Activated CD4-positive, alpha-beta T cell treated with anti-CD3 and anti-CD28 coated beads for 36 hours (primary cell): ENCODE data around the gene ZBED3. TPM values are rescaled to one million over a fixed set of nuclear protein-coding genes. Genes with fewer than 3 reads are reported as not detected.

ENCODE experiments used
- ATAC-seq: fragments of 200-7000 bp; cut with Tn5 transposase; one replicate; pipeline ENCODE4 v1.10.0; 2021; ENCODE audit warnings: mild to moderate bottlenecking, moderate library complexity
- CTCF ChIA-PET: fragments of 350-600 bp; sonication (Branson Sonifier 250); formaldehyde crosslinking; loops from one replicate; lab custom pipeline; 2021; ENCODE audit warnings: antibody characterized with exemption; lab: Charles Lee
- POLR2A ChIA-PET: fragments of 350-600 bp; sonication (Branson Sonifier 250); formaldehyde crosslinking; loops from one replicate; lab custom pipeline; 2021; ENCODE audit warnings: antibody characterized with exemption, inconsistent platforms; lab: Charles Lee
- DNase-seq: peaks from one replicate; pipeline ENCODE4 v3.0.0-alpha.2; 2020
- H3K27ac Mint-ChIP-seq: one replicate; pipeline ENCODE4 v1.8.0; 2021; ENCODE audit warnings: mixed read lengths
- H3K27me3 Mint-ChIP-seq: one replicate; pipeline ENCODE4 v1.8.0; 2021; ENCODE audit warnings: mixed read lengths
- H3K36me3 Mint-ChIP-seq: one replicate; pipeline ENCODE4 v1.8.0; 2021; ENCODE audit warnings: low read depth, mixed read lengths
- H3K4me1 Mint-ChIP-seq: one replicate; pipeline ENCODE4 v1.8.0; 2021; ENCODE audit warnings: mixed read lengths
- H3K4me3 Mint-ChIP-seq: one replicate; pipeline ENCODE4 v1.8.0; 2021; ENCODE audit warnings: mild to moderate bottlenecking, moderate library complexity, mixed read lengths
- H3K9me3 Mint-ChIP-seq: one replicate; pipeline ENCODE4 v1.8.0; 2021; ENCODE audit warnings: low read depth, mixed read lengths
- intact Hi-C, 2 experiments: fragments of 100-400 bp; cut with DNase I in 1 of 2; cut with micrococcal nuclease in 1 of 2; formaldehyde crosslinking; loops; one replicate each; pipeline versions ENCODE4 v1.14.2 to v1.15.1; 2022 to 2024; cut with DNase I, micrococcal nuclease
- total RNA-seq, 2 experiments: library from RNA; stranded (reverse); gene quantifications; one replicate each; pipeline ENCODE4 v1.2.3, GENCODE V29; 2021

ZBED3 gene
- total RNA-seq, 2 experiments from 2014 or later: 2.2 to 2.9 TPM

- Mint-ChIP-seq H3K9me3 (peaks cover 10% of the 10 kb centered on the region), H3K27ac (no peak overlapping the region)
- no peak for ATAC-seq
Observed at GRCh38 chr5:77033338-77033737, 53.7 kb downstream of the ZBED3 start.

GRCh38 chr5:77032635-77033034 lies 54.5 kb downstream of the ZBED3 start:
- DNase-seq: no peak
- POLR2A ChIA-PET: no interaction called here
- H3K27ac Mint-ChIP-seq: no peak overlapping the region
- peaks cover 49% of the 10 kb centered on the region for H3K36me3 Mint-ChIP-seq
- intact Hi-C loops: loop anchor here (5.0 kb wide), 5 partner anchors 45 to 1315 kb away; partner anchors contain the start of genes IQGAP2 (in 1 of the 2), POC5 (in 1 of the 2) and ZBED3 (in 1 of the 2)
- H3K4me1 Mint-ChIP-seq: peaks cover 30% of the 10 kb centered on the region
- H3K27me3 Mint-ChIP-seq: no peaks in the 10 kb centered on the region
- H3K4me3 Mint-ChIP-seq: no peak overlapping the region
- no peak for ATAC-seq
- CTCF ChIA-PET: interaction anchor here (0.8 kb wide), 1 partner anchor 41 kb away, joined by 3 read pairs; no protein-coding TSS in a partner anchor
- peaks cover 13% of the 10 kb centered on the region for H3K9me3 Mint-ChIP-seq

More at GRCh38 chr5:77033338-77033737, 53.7 kb downstream of the ZBED3 start:
- CTCF ChIA-PET: interaction anchor here (0.8 kb wide), 1 partner anchor 21 kb away, joined by 3 read pairs; no protein-coding TSS in a partner anchor
- Mint-ChIP-seq H3K36me3 (peaks cover 48% of the 10 kb centered on the region), H3K4me3 (no peak overlapping the region), H3K4me1 (peaks cover 30% of the 10 kb centered on the region), H3K27me3 (no peaks in the 10 kb centered on the region)
- POLR2A ChIA-PET: no interaction called here
- no peak for DNase-seq
- intact Hi-C loops: loop anchor here (5.0 kb wide), 5 partner anchors 44 to 1316 kb away; partner anchors contain the start of genes IQGAP2 (in 1 of the 2), POC5 (in 1 of the 2) and ZBED3 (in 1 of the 2)

GRCh38 chr5:77031891-77032290 lies 55.2 kb downstream of the ZBED3 start:
- Mint-ChIP-seq H3K9me3 (peaks cover 13% of the 10 kb centered on the region), H3K4me3 (peak overlapping the region; percentile 87), H3K4me1 (peaks cover 30% of the 10 kb centered on the region), H3K36me3 (peaks cover 45% of the 10 kb centered on the region), H3K27me3 (no peaks in the 10 kb centered on the region), H3K27ac (peak overlapping the region; percentile 94)
- ChIA-PET CTCF (interaction anchor here (0.8 to 2.7 kb wide), 3 partner anchors 42 to 55 kb away, joined by 3 to 16 read pairs (median 9); partner anchors contain the start of gene ZBED3), POLR2A (no interaction called here)
- intact Hi-C loops: loop anchor here (2.0 to 5.0 kb wide), 7 partner anchors 45 to 1315 kb away; partner anchors contain the start of genes ZBED3 (in 2 of the 2), IQGAP2 (in 1 of the 2), POC5 (in 1 of the 2) and TBCA (in 1 of the 2)
- no peak for DNase-seq
- ATAC-seq: no peak

GRCh38 chr5:77030097-77031071 lies 56.7 kb downstream of the ZBED3 start, which contains the start of gene AGGF1:
TSS of gene AGGF1 (plus strand) at chr5:77030404. CDS start at chr5:77030767, 363 bp downstream.
- Mint-ChIP-seq H3K4me1 (peaks cover 30% of the 10 kb centered on the region), H3K27ac (peak within 1 kb of the TSS; percentile 94), H3K4me3 (peak within 1 kb of the TSS; percentile 87), H3K36me3 (peaks cover 33% of the 10 kb centered on the region), H3K27me3 (no peaks in the 10 kb centered on the region), H3K9me3 (peaks cover 13% of the 10 kb centered on the region)
- ChIA-PET POLR2A (interaction anchor here (0.7 to 0.9 kb wide), 2 partner anchors 37 to 483 kb away, joined by 3 to 4 read pairs; no protein-coding TSS in a partner anchor), CTCF (interaction anchor here (0.8 to 2.7 kb wide), 5 partner anchors 16 to 163 kb away, joined by 3 to 16 read pairs (median 5); partner anchors contain the start of gene ZBED3)
- ATAC-seq (peak; percentile 98), DNase-seq (peak; percentile 96)
- intact Hi-C loops: loop anchor here (1.0 to 5.0 kb wide), 9 partner anchors 47 to 1954 kb away; partner anchors contain the start of genes ZBED3 (in 2 of the 2), IQGAP2 (in 1 of the 2), POC5 (in 1 of the 2) and TBCA (in 1 of the 2)

GRCh38 chr5:77029376-77029885 lies 57.7 kb downstream of the ZBED3 start:
- POLR2A ChIA-PET: interaction anchor here (0.9 kb wide), 1 partner anchor 482 kb away, joined by 4 read pairs; no protein-coding TSS in a partner anchor
- CTCF ChIA-PET: interaction anchor here (1.1 to 2.7 kb wide), 4 partner anchors 48 to 162 kb away, joined by 3 to 16 read pairs (median 7); partner anchors contain the start of gene ZBED3
- Mint-ChIP-seq H3K27me3 (no peaks in the 10 kb centered on the region), H3K9me3 (peaks cover 13% of the 10 kb centered on the region), H3K4me1 (peaks cover 26% of the 10 kb centered on the region), H3K36me3 (peaks cover 25% of the 10 kb centered on the region), H3K27ac (peak overlapping the region; percentile 94), H3K4me3 (peak overlapping the region; percentile 87)
- intact Hi-C loops: no loop called here
- ATAC-seq (no peak), DNase-seq (no peak)

- intact Hi-C loops: no loop called here
- H3K4me3 Mint-ChIP-seq: no peak overlapping the region
- no peak for ATAC-seq
- peaks cover 13% of the 10 kb centered on the region for H3K9me3 Mint-ChIP-seq
- peak overlapping the region; percentile 34 for H3K27ac Mint-ChIP-seq
- H3K36me3 Mint-ChIP-seq: peaks cover 25% of the 10 kb centered on the region
- no peak for DNase-seq
- CTCF ChIA-PET: no interaction called here
- POLR2A ChIA-PET: no interaction called here
- no peaks in the 10 kb centered on the region for H3K27me3 Mint-ChIP-seq
- H3K4me1 Mint-ChIP-seq: peaks cover 26% of the 10 kb centered on the region
Observed at GRCh38 chr5:77028631-77029375, 58.3 kb downstream of the ZBED3 start.

GRCh38 chr5:77024490-77024889 lies 62.6 kb downstream of the ZBED3 start:
- Mint-ChIP-seq H3K4me3 (no peak overlapping the region), H3K27ac (no peak overlapping the region), H3K4me1 (peaks cover 1% of the 10 kb centered on the region), H3K27me3 (peaks cover 7% of the 10 kb centered on the region), H3K9me3 (peaks cover 13% of the 10 kb centered on the region), H3K36me3 (peaks cover 12% of the 10 kb centered on the region)
- POLR2A ChIA-PET: no interaction called here
- DNase-seq: no peak
- CTCF ChIA-PET: interaction anchor here (0.7 to 1.3 kb wide), 2 partner anchors 37 to 53 kb away, joined by 3 read pairs; no protein-coding TSS in a partner anchor
- intact Hi-C loops: no loop called here
- no peak for ATAC-seq

GRCh38 chr5:77022511-77023417 lies 64.3 kb downstream of the ZBED3 start:
- no peak for ATAC-seq

More at GRCh38 chr5:77022511-77023417, 64.3 kb downstream of the ZBED3 start:
- CTCF ChIA-PET: interaction anchor here (0.7 kb wide), 1 partner anchor 30 kb away, joined by 4 read pairs; no protein-coding TSS in a partner anchor
- Mint-ChIP-seq H3K4me1 (no peaks in the 10 kb centered on the region), H3K9me3 (no peaks in the 10 kb centered on the region), H3K27ac (no peak overlapping the region), H3K27me3 (peaks cover 16% of the 10 kb centered on the region), H3K36me3 (no peaks in the 10 kb centered on the region), H3K4me3 (no peak overlapping the region)
- DNase-seq: no peak
- intact Hi-C loops: no loop called here
- POLR2A ChIA-PET: no interaction called here
